WTC11 (cell line): ENCODE results near the gene SLC38A3. TPM values are rescaled to one million over a fixed set of nuclear protein-coding genes. Genes with fewer than 3 reads are reported as not detected.

Source experiments
- ATAC-seq: fragments of 200-7000 bp; cut with Tn5 transposase; 2 replicates; pipeline ENCODE4 v1.10.0; 2021; ENCODE audit warnings: mild to moderate bottlenecking, moderate library complexity
- CTCF ChIA-PET: fragments of 300-600 bp; sonication (Branson Sonifier 250); formaldehyde crosslinking; loops from one replicate; lab custom pipeline; 2021; ENCODE audit warnings: antibody characterized with exemption; lab: Charles Lee
- POLR2A ChIA-PET: fragments of 350-600 bp; sonication (Branson Sonifier 250); formaldehyde crosslinking; loops from one replicate; lab custom pipeline; 2021; ENCODE audit warnings: antibody characterized with exemption; lab: Charles Lee
- DNase-seq: peaks from one replicate; pipeline ENCODE4 v3.0.0; 2021; ENCODE audit warnings: low spot score
- H3K27ac Mint-ChIP-seq: 2 replicates; pipeline ENCODE4 v1.8.0; 2021; ENCODE audit warnings: mixed read lengths
- H3K27me3 Mint-ChIP-seq: 2 replicates; pipeline ENCODE4 v1.8.0; 2021; ENCODE audit warnings: low read depth, mild to moderate bottlenecking, moderate library complexity, mixed read lengths
- H3K36me3 Mint-ChIP-seq: 2 replicates; pipeline ENCODE4 v1.8.0; 2021; ENCODE audit warnings: mixed read lengths
- H3K4me1 Mint-ChIP-seq: 2 replicates; pipeline ENCODE4 v1.8.0; 2022; ENCODE audit warnings: mixed read lengths
- H3K4me3 Mint-ChIP-seq: 2 replicates; pipeline ENCODE4 v1.8.0; 2021; ENCODE audit warnings: mild to moderate bottlenecking, moderate library complexity, mixed read lengths
- H3K9me3 Mint-ChIP-seq: 2 replicates; pipeline ENCODE4 v1.8.0; 2021; ENCODE audit warnings: mixed read lengths
- ATF1 ChIP-seq: sonication (generic); formaldehyde crosslinking; IDR thresholded peaks from 2 replicates; pipeline ENCODE4 v1.8.1; 2023; ENCODE audit warnings: mild to moderate bottlenecking, moderate library complexity, missing genetic modification reagents
- ATF2 ChIP-seq: sonication (generic); formaldehyde crosslinking; IDR thresholded peaks from 2 replicates; pipeline ENCODE4 v1.8.1; 2022; ENCODE audit warnings: low read depth, missing genetic modification reagents, borderline replicate concordance
- FOXK1 ChIP-seq: sonication (generic); formaldehyde crosslinking; IDR thresholded peaks from 2 replicates; pipeline ENCODE4 v1.8.0; 2022; ENCODE audit warnings: mild to moderate bottlenecking, moderate library complexity, missing genetic modification reagents
- FOXP1 ChIP-seq: sonication (generic); formaldehyde crosslinking; IDR thresholded peaks from 2 replicates; pipeline ENCODE4 v1.8.0; 2022; ENCODE audit warnings: missing genetic modification reagents, mild to moderate bottlenecking, moderate library complexity, borderline replicate concordance
- GABPB1 ChIP-seq: sonication (generic); formaldehyde crosslinking; IDR thresholded peaks from 2 replicates; pipeline ENCODE4 v1.8.1; 2023; ENCODE audit warnings: mild to moderate bottlenecking, missing genetic modification reagents
- GRHL2 ChIP-seq: fragments of 250-450 bp; sonication (Bioruptor Pico); IDR thresholded peaks from 2 replicates; pipeline ENCODE4 v1.8.0; 2022; ENCODE audit warnings: mild to moderate bottlenecking, moderate library complexity; ENCODE audit not compliant: insufficient replicate concordance, severe bottlenecking
- MAX ChIP-seq: sonication (generic); formaldehyde crosslinking; IDR thresholded peaks from 2 replicates; pipeline ENCODE4 v1.8.0; 2022; ENCODE audit warnings: mild to moderate bottlenecking, missing genetic modification reagents
- NR3C1 ChIP-seq: sonication (generic); formaldehyde crosslinking; conservative IDR thresholded peaks from 2 replicates; pipeline ENCODE4 v1.8.1; 2023; ENCODE audit warnings: low read depth, mild to moderate bottlenecking, missing genetic modification reagents
- SMAD3 ChIP-seq: sonication (generic); formaldehyde crosslinking; IDR thresholded peaks from 2 replicates; pipeline ENCODE4 v1.8.0; 2022; ENCODE audit warnings: missing genetic modification reagents, mild to moderate bottlenecking, borderline replicate concordance
- TP53 ChIP-seq: sonication (generic); formaldehyde crosslinking; IDR thresholded peaks from 2 replicates; pipeline ENCODE4 v1.8.1; 2023; ENCODE audit warnings: mild to moderate bottlenecking, missing genetic modification reagents
- ZNF219 ChIP-seq: sonication (generic); formaldehyde crosslinking; IDR thresholded peaks from 2 replicates; pipeline ENCODE4 v1.8.0; 2023; ENCODE audit warnings: missing genetic modification reagents, mild to moderate bottlenecking, borderline replicate concordance
- ZNF671 ChIP-seq: fragments of 250-450 bp; sonication (Bioruptor Pico); IDR thresholded peaks from 2 replicates; pipeline ENCODE4 v1.8.0; 2021; ENCODE audit warnings: mild to moderate bottlenecking
- total RNA-seq: library from RNA; stranded (reverse); gene quantifications from 3 replicates; pipeline ENCODE4 v1.2.3, GENCODE V29; 2021

The SLC38A3 gene
- total RNA-seq, 1 experiment from 2014 or later = 0.90 TPM

- TF ChIP-seq ATF2 (CRISPR knock-in tag) (no peak), ATF1 (no peak), GABPB1 (CRISPR knock-in tag) (no peak)
These were observed 2.5 kb upstream of the SLC38A3 start (continued) for GRCh38 chr3:50202353-50203112.

GRCh38 chr3:50203113-50203808, 1.8 kb upstream of the SLC38A3 start:
- Mint-ChIP-seq H3K4me1 (no peaks in the 10 kb centered on the region; the same call in 1 of the 2 replicates), H3K9me3 (no peaks in the 10 kb centered on the region), H3K27me3 (peaks cover 38% of the 10 kb centered on the region), H3K4me3 (no peak overlapping the region), H3K36me3 (no peaks in the 10 kb centered on the region), H3K27ac (no peak overlapping the region)
- TF ChIP-seq GABPB1 (CRISPR knock-in tag) (peak; percentile 47; the same call in 1 of the 2 replicates), ZNF671 (CRISPR knock-in tag) (no peak)
- CTCF ChIA-PET = interaction anchor here (1.1 to 6.1 kb wide), 12 partner anchors 8 to 100 kb away, joined by 3 to 133 read pairs (median 10); partner anchors contain the start of genes GNAT1 and HYAL1
- DNase-seq (no peak), ATAC-seq (no peak)
- POLR2A ChIA-PET = interaction anchor here (1.6 kb wide), 1 partner anchor 19 kb away, joined by 4 read pairs; no protein-coding TSS in a partner anchor

- Mint-ChIP-seq H3K4me3 (peak overlapping the region; percentile 35; the same call in 1 of the 2 replicates), H3K9me3 (no peaks in the 10 kb centered on the region), H3K4me1 (no peaks in the 10 kb centered on the region; the same call in 1 of the 2 replicates), H3K36me3 (no peaks in the 10 kb centered on the region), H3K27ac (no peak overlapping the region), H3K27me3 (peaks cover 38% of the 10 kb centered on the region)
- no peak for DNase-seq
- POLR2A ChIA-PET = interaction anchor here (2.9 kb wide), 1 partner anchor 9 kb away, joined by 11 read pairs; no protein-coding TSS in a partner anchor
- no peak for ATAC-seq
- TF ChIP-seq ZNF219 (CRISPR knock-in tag) = no peak
- 0 out of 2 replicates have a peak, but pooled peaks have one; percentile 23 for TF ChIP-seq FOXP1
- CTCF ChIA-PET = interaction anchor here (0.8 to 6.1 kb wide), 12 partner anchors 9 to 117 kb away, joined by 3 to 133 read pairs (median 8); partner anchors contain the start of gene GNAT1
These were observed 965 bp upstream of the SLC38A3 start for GRCh38 chr3:50203809-50204803.

GRCh38 chr3:50205413-50206276, 574 bp downstream of the SLC38A3 start:
- ATAC-seq = peak; percentile 70
- peak; percentile 28 for TF ChIP-seq MAX (CRISPR knock-in tag)
- no peak for TF ChIP-seq GRHL2 (CRISPR knock-in tag)
- peak; percentile 84 for TF ChIP-seq FOXK1 (CRISPR knock-in tag)
- TF ChIP-seq SMAD3 = no peak
- TF ChIP-seq NR3C1 = no peak
- peak; percentile 39; the same call in 1 of the 2 replicates for TF ChIP-seq TP53
- TF ChIP-seq, all 79 proteins: peak for 3
- POLR2A ChIA-PET = interaction anchor here (0.9 to 2.9 kb wide), 2 partner anchors 11 to 12 kb away, joined by 3 to 11 read pairs; no protein-coding TSS in a partner anchor
- Mint-ChIP-seq H3K9me3 (no peaks in the 10 kb centered on the region), H3K4me3 (peak overlapping the region; percentile 67), H3K27me3 (peaks cover 38% of the 10 kb centered on the region), H3K4me1 (peaks cover under 1% of the 10 kb centered on the region; the same call in 1 of the 2 replicates), H3K36me3 (no peaks in the 10 kb centered on the region), H3K27ac (no peak overlapping the region)
- CTCF ChIA-PET = interaction anchor here (0.5 to 6.1 kb wide), 12 partner anchors 8 to 85 kb away, joined by 3 to 133 read pairs (median 9); partner anchors contain the start of gene GNAT1
- peak; percentile 87 for DNase-seq
